Measurements from ENCODE around the gene MYO1G. TPM values are rescaled to one million over a fixed set of nuclear protein-coding genes. Genes with fewer than 3 reads are reported as not detected.
A peak's percentile ranks its signal among the peaks of the same experiment; 100 is the strongest.

The MYO1G gene
- total and polyA plus RNA-seq, 4 experiments from 2014 or later, result 92.9 to 168 (median 119) TPM

DNA sequence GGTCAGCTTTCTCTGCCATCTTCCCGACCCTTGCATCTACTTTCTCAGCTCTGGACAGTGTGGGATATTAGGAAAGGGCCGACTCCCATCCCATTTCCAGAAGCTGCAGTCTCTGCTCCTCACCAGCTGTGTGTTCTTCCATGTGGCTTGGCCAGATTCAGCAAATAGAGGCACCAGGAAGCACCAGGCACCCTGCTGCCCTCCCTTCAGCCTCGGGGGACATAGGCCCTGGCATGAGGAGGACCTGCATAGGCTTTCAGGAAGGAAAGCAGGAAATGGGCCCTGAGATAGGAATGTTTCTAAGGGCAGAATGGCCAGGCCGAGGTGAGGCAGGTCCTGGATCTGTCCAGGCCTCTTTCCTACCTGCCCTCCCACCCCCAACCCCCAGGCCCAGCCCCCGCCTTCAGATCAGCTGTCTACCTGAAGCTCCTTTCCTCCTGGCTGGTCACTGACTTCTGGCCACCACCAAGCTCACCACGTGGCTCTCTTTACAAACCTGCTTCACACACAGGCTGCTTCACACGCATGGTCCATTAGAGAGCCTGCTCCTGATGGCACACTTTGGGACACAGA, 66.0 kb downstream of the MYO1G start:
- Mint-ChIP-seq H3K36me3 (no peaks in the 10 kb centered on the region), H3K27ac (peak overlapping the region; percentile 38 to 93 (median 88)), H3K4me1 (peaks cover 5 to 15% (median 6%) of the 10 kb centered on the region in 4 donors), H3K27me3 (no peaks in the 10 kb centered on the region), H3K4me3 (no peak overlapping the region), H3K9me3 (no peaks in the 10 kb centered on the region)
- no peaks in the 10 kb centered on the region for H3K27me3 ChIP-seq (ENCODE audit: insufficient read depth, low read length)
- no peak for DNase-seq
- H3K27ac ChIP-seq (ENCODE audit: low read depth, low read length), result no peak overlapping the region
- ChIA-PET POLR2A (ENCODE audit: partially characterized antibody) (no interaction called here), CTCF (ENCODE audit: partially characterized antibody) (interaction anchor here (0.7 to 2.1 kb wide), 2 partner anchors 9 to 55 kb away, joined by 3 to 6 read pairs; no protein-coding TSS in a partner anchor)
- H3K4me1 ChIP-seq (ENCODE audit: insufficient read depth, low read length), result peaks cover 6% of the 10 kb centered on the region
- no peaks in the 10 kb centered on the region for H3K36me3 ChIP-seq (ENCODE audit: insufficient read depth, low read length)
- H3K9me3 ChIP-seq (ENCODE audit: control insufficient read depth in 1 of 2, low read length in 2 of 2), result no peaks in the 10 kb centered on the region
- no peak overlapping the region for H3K4me3 ChIP-seq (ENCODE audit: low read length in 2 of 2)
- intact Hi-C loops (cut with micrococcal nuclease), result no loop called here

Other genes starting within 250 kb of the MYO1G start
- gene ZMIZ2, start 230.2 kb downstream of the MYO1G start, total RNA-seq, result 100 to 1,000 TPM; 169 to 170 TPM
- gene ZMIZ2, start 230.2 kb downstream of the MYO1G start, polyA plus RNA-seq, result 10 to 100 TPM in 1 of 2 donors, 1 to 10 TPM in 1; 1.1 to 12.1 TPM
- 100 to 1,000 TPM; 677 to 707 TPM for gene PPIA, start 182.3 kb downstream of the MYO1G start, total RNA-seq
- 1,000 to 10,000 TPM; 2,815 to 3,590 TPM for gene PPIA, start 182.3 kb downstream of the MYO1G start, polyA plus RNA-seq
- 100 to 1,000 TPM; 168 to 169 TPM for gene H2AZ2, start 130.9 kb downstream of the MYO1G start, total RNA-seq
- 100 to 1,000 TPM; 231 to 236 TPM for gene H2AZ2, start 130.9 kb downstream of the MYO1G start, polyA plus RNA-seq
- gene PURB, start 93.5 kb downstream of the MYO1G start, total RNA-seq, result 10 to 100 TPM; 26.6 to 27.4 TPM
- gene PURB, start 93.5 kb downstream of the MYO1G start, polyA plus RNA-seq, result 1 to 10 TPM; 1.1 to 2.2 TPM
- gene CCM2, start 21.2 kb upstream of the MYO1G start, total RNA-seq, result 100 to 1,000 TPM; 192 to 200 TPM
- gene CCM2, start 21.2 kb upstream of the MYO1G start, polyA plus RNA-seq, result 10 to 100 TPM; 82.1 to 91.9 TPM
- gene NACAD, start 110.0 kb upstream of the MYO1G start, total RNA-seq, result not detected
- not detected for gene NACAD, start 110.0 kb upstream of the MYO1G start, polyA plus RNA-seq
- 100 to 1,000 TPM; 103 to 129 TPM for gene TBRG4, start 132.7 kb upstream of the MYO1G start, total RNA-seq
- gene TBRG4, start 132.7 kb upstream of the MYO1G start, polyA plus RNA-seq, result 10 to 100 TPM; 48.5 to 65.3 TPM
- not detected for gene RAMP3, start 178.8 kb upstream of the MYO1G start, total RNA-seq
- 1 to 10 TPM in 1 of 2 donors, under 1 TPM in 1; 0.38 to 1.6 TPM for gene RAMP3, start 178.8 kb upstream of the MYO1G start, polyA plus RNA-seq